ENCODE measurements around the gene PRPF8.

PRPF8 gene

DNA sequence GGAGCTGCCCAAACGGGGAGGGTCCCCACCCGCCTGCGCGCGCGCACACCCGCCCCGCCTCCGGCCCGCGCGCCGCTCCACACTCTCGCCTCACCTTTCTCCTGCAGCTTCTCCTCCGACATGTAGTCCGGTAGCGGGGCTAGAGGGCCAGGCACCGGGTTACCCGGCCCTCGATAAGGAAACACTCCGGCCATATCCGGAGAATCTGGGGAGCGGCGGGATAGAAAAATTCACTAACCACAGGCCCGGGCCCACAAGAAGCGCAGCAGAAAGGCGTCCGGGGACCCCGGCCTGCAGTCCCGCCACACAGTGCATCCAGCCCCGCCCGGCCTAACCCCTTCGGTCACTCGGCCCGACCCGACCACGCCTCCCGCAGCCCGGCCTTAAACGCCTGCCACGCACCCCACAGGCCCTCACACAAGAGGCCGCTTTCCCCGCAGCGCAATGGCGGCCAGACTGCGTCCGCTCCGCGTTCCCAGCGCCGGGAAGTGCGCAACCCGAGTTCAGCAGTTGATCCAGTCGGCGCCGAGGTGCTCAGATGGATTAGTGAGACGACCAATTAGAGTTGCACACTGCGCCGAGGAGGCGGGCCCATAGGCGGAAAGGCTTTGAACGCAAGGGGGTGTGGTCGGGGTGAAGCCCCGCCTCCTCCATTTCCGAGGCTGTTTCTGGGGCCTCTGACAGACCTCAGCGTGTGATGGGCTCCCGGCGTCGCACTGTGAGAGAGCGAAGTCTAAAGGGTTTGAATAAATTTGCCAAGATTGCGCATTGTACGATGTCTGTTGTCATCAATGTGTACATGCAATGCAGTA is at the start of gene PRPF8:
Gene PRPF8 (minus strand): TSS at position 490 of the 812 bp plus-strand sequence. CDS start 296 bp downstream, at position 194.
- DNase-seq (ENCODE audit: low read depth): peak; percentile 99
- no peak for TF ChIP-seq CTCF (conservative IDR thresholded peaks at IDR 0.05; ENCODE audit: low read depth, low read length)

GRCh38 chr17:1733759-1734158 is 49.1 kb upstream of the PRPF8 start:
- no peak overlapping the region for H3K4me3 ChIP-seq (ENCODE audit: low read depth, low read length)
- TF ChIP-seq CTCF (conservative IDR thresholded peaks at IDR 0.05; ENCODE audit: low read depth, low read length): no peak
- no peak for DNase-seq (ENCODE audit: low read depth)

More for the DNA sequence above, at the start of gene PRPF8:
- peak within 1 kb of the TSS; percentile 73 for H3K4me3 ChIP-seq (ENCODE audit: low read depth, low read length)

GRCh38 chr17:1732833-1733321 is 48.2 kb upstream of the PRPF8 start:
- TF ChIP-seq CTCF (conservative IDR thresholded peaks at IDR 0.05; ENCODE audit: low read depth, low read length): no peak
- no peak for DNase-seq (ENCODE audit: low read depth)
- H3K4me3 ChIP-seq (ENCODE audit: low read depth, low read length): no peak overlapping the region

- no peak for TF ChIP-seq CTCF (conservative IDR thresholded peaks at IDR 0.05; ENCODE audit: low read depth, low read length)
Observed at GRCh38 chr17:1732241-1732832, 47.7 kb upstream of the PRPF8 start.

DNA sequence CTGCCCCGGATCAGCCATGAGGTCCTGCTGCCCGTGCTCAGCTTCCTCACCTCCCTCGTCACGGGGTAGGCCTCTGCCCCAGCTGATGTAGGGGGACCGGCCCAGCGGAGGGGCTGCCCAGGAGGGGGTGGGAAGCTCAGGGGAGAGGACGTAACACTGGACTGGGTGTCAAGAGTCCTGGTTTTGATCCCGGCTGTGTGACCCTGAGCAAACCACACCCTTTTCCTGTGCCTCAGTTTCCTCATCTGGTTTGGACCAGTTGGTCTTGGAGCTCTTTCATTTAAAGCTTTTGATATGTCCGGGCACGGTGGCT is 46.5 kb upstream of the PRPF8 start:
- DNase-seq (ENCODE audit: low read depth): no peak
- no peak overlapping the region for H3K4me3 ChIP-seq (ENCODE audit: low read depth, low read length)
- TF ChIP-seq CTCF (conservative IDR thresholded peaks at IDR 0.05; ENCODE audit: low read depth, low read length): no peak

More at GRCh38 chr17:1732241-1732832, 47.7 kb upstream of the PRPF8 start:
- no peak for DNase-seq (ENCODE audit: low read depth)
- H3K4me3 ChIP-seq (ENCODE audit: low read depth, low read length): no peak overlapping the region

- TF ChIP-seq CTCF (conservative IDR thresholded peaks at IDR 0.05; ENCODE audit: low read depth, low read length): no peak
- DNase-seq (ENCODE audit: low read depth): peak; percentile 84
Observed at GRCh38 chr17:1730326-1731193, 45.9 kb upstream of the PRPF8 start.

More at GRCh38 chr17:1730326-1731193, 45.9 kb upstream of the PRPF8 start:
- H3K4me3 ChIP-seq (ENCODE audit: low read depth, low read length): no peak overlapping the region

Measured in choroid plexus epithelial cell (primary cell).